Measurements from ENCODE around the gene PCDHGB5. TPM values are rescaled to one million over a fixed set of nuclear protein-coding genes. Genes with fewer than 3 reads are reported as not detected.

The PCDHGB5 gene
- total RNA-seq, 1 donor from 2014 or later = 34.3 TPM

GRCh38 chr5:141420855-141421488 lies 23.2 kb downstream of the PCDHGB5 start, which contains the start of gene PCDHGA11:
TSS of gene PCDHGA11 (plus strand) at chr5:141421051. CDS start at chr5:141421228, 177 bp downstream.

GRCh38 chr5:141430332-141431113 lies 32.8 kb downstream of the PCDHGB5 start, which contains the start of gene PCDHGA12:
TSS of gene PCDHGA12 (plus strand) at chr5:141430507. CDS start at chr5:141430760, 253 bp downstream.

Other genes starting within 250 kb of the PCDHGB5 start
- gene PCDHB6, start 247.9 kb upstream of the PCDHGB5 start, total RNA-seq = 0.20 and 0.36 TPM in 2 replicates
- 0.33 and 1.1 TPM in 2 replicates for gene PCDHB7, start 225.3 kb upstream of the PCDHGB5 start, total RNA-seq
- gene PCDHB8, start 220.2 kb upstream of the PCDHGB5 start, total RNA-seq = 0.26 and 1.3 TPM in 2 replicates
- 0.50 and 0.59 TPM in 2 replicates for gene PCDHB16, start 215.6 kb upstream of the PCDHGB5 start, total RNA-seq
- 0.40 and 0.59 TPM in 2 replicates for gene PCDHB9, start 210.8 kb upstream of the PCDHGB5 start, total RNA-seq
- 0.79 and 1.4 TPM in 2 replicates for gene PCDHB10, start 205.6 kb upstream of the PCDHGB5 start, total RNA-seq
- 0.69 and 0.85 TPM in 2 replicates for gene PCDHB11, start 198.3 kb upstream of the PCDHGB5 start, total RNA-seq
- gene PCDHB12, start 189.2 kb upstream of the PCDHGB5 start, total RNA-seq = 0.26 and 0.46 TPM in 2 replicates
- 0.59 and 1.8 TPM in 2 replicates for gene PCDHB13, start 184.0 kb upstream of the PCDHGB5 start, total RNA-seq
- gene PCDHB14, start 174.6 kb upstream of the PCDHGB5 start, total RNA-seq = 1.6 and 2.1 TPM in 2 replicates
- 0.59 and 0.91 TPM in 2 replicates for gene PCDHB15, start 152.6 kb upstream of the PCDHGB5 start, total RNA-seq
- 0.13 and 0.26 TPM in 2 replicates for gene SLC25A2, start 93.9 kb upstream of the PCDHGB5 start, total RNA-seq
- 56.6 and 69.0 TPM in 2 replicates for gene TAF7, start 77.2 kb upstream of the PCDHGB5 start, total RNA-seq
- gene PCDHGA1, start 67.4 kb upstream of the PCDHGB5 start, total RNA-seq = 1.2 and 1.4 TPM in 2 replicates
- gene PCDHGA2, start 59.2 kb upstream of the PCDHGB5 start, total RNA-seq = 2.8 and 4.2 TPM in 2 replicates
- gene PCDHGA3, start 54.1 kb upstream of the PCDHGB5 start, total RNA-seq = 0.79 and 3.0 TPM in 2 replicates
- gene PCDHGB1, start 47.8 kb upstream of the PCDHGB5 start, total RNA-seq = 2.2 and 3.8 TPM in 2 replicates
- gene PCDHGA4, start 42.9 kb upstream of the PCDHGB5 start, total RNA-seq = 11.6 and 16.9 TPM in 2 replicates
- gene PCDHGB2, start 38.0 kb upstream of the PCDHGB5 start, total RNA-seq = 3.2 and 3.9 TPM in 2 replicates
- 1.8 and 2.3 TPM in 2 replicates for gene PCDHGA5, start 33.8 kb upstream of the PCDHGB5 start, total RNA-seq
- gene PCDHGB3, start 27.7 kb upstream of the PCDHGB5 start, total RNA-seq = 7.8 and 8.1 TPM in 2 replicates
- 5.3 and 6.7 TPM in 2 replicates for gene PCDHGA6, start 24.1 kb upstream of the PCDHGB5 start, total RNA-seq
- gene PCDHGA7, start 15.2 kb upstream of the PCDHGB5 start, total RNA-seq = 6.9 and 10.3 TPM in 2 replicates
- 26.1 and 54.1 TPM in 2 replicates for gene PCDHGB4, start 10.2 kb upstream of the PCDHGB5 start, total RNA-seq
- 4.0 and 4.3 TPM in 2 replicates for gene PCDHGA8, start 5.3 kb upstream of the PCDHGB5 start, total RNA-seq
- 5.2 and 5.5 TPM in 2 replicates for gene PCDHGA9, start 4.8 kb downstream of the PCDHGB5 start, total RNA-seq
- 3.9 and 4.8 TPM in 2 replicates for gene PCDHGB6, start 10.1 kb downstream of the PCDHGB5 start, total RNA-seq
- 8.3 and 9.4 TPM in 2 replicates for gene PCDHGA10, start 15.0 kb downstream of the PCDHGB5 start, total RNA-seq
- 13.8 and 14.7 TPM in 2 replicates for gene PCDHGB7, start 19.7 kb downstream of the PCDHGB5 start, total RNA-seq
- gene PCDHGA11, start 23.1 kb downstream of the PCDHGB5 start, total RNA-seq = 20.6 and 27.7 TPM in 2 replicates
- 40.2 and 46.0 TPM in 2 replicates for gene PCDHGA12, start 32.6 kb downstream of the PCDHGB5 start, total RNA-seq
- gene PCDHGC3, start 78.0 kb downstream of the PCDHGB5 start, total RNA-seq = 77.2 and 94.3 TPM in 2 replicates
- 3.5 and 4.2 TPM in 2 replicates for gene PCDHGC4, start 87.1 kb downstream of the PCDHGB5 start, total RNA-seq
- 4.6 and 7.3 TPM in 2 replicates for gene PCDHGC5, start 91.1 kb downstream of the PCDHGB5 start, total RNA-seq
- gene DIAPH1, start 221.1 kb downstream of the PCDHGB5 start, total RNA-seq = 32.1 and 43.1 TPM in 2 replicates
- 53.8 and 57.5 TPM in 2 replicates for gene HDAC3, start 238.9 kb downstream of the PCDHGB5 start, total RNA-seq
- 2.3 and 3.5 TPM in 2 replicates for gene RELL2, start 239.1 kb downstream of the PCDHGB5 start, total RNA-seq